CD4-positive, alpha-beta memory T cell (primary cell): ENCODE results near the gene SERTAD2. TPM values are rescaled to one million over a fixed set of nuclear protein-coding genes. Genes with fewer than 3 reads are reported as not detected.

Experiments used
- polyA plus RNA-seq, 2 donors: library from polyadenylated mRNA; unstranded; fragments of 300-500 nt; fragmentation: Illumina TruSeq; gene quantifications; one replicate each; pipeline ENCODE4 v1.2.3, GENCODE V29; 2021
- total RNA-seq, 2 experiments: library from RNA; stranded (reverse); gene quantifications; one replicate each; pipeline ENCODE4 v1.2.3, GENCODE V29; 2021

SERTAD2 gene
- total and polyA plus RNA-seq, 4 experiments from 2014 or later = 2.6 to 24.6 (median 14.5) TPM

Other genes starting within 250 kb of the SERTAD2 start
- gene LGALSL, start 199.8 kb downstream of the SERTAD2 start, total RNA-seq = under 1 TPM in 1 of 2 experiments, not detected in 1; 0.29 TPM
- gene LGALSL, start 199.8 kb downstream of the SERTAD2 start, polyA plus RNA-seq = under 1 TPM; 0.26 to 0.63 TPM
- 10 to 100 TPM; 48.3 to 48.9 TPM for gene AFTPH, start 129.6 kb downstream of the SERTAD2 start, total RNA-seq
- 10 to 100 TPM; 22.8 to 29.0 TPM for gene AFTPH, start 129.6 kb downstream of the SERTAD2 start, polyA plus RNA-seq